NCI-H1105 (cell line): ENCODE measurements around the gene JKAMP.
"Not testable (repeated sequence)": the region's sequence is repeated elsewhere in the genome, so short reads cannot be mapped to it uniquely, and the experiment has no call there.

Source experiments
- DNase-seq: peaks from one replicate; lab custom pipeline; 2025; lab: John Stamatoyannopoulos, UW

Gene JKAMP, protein sequence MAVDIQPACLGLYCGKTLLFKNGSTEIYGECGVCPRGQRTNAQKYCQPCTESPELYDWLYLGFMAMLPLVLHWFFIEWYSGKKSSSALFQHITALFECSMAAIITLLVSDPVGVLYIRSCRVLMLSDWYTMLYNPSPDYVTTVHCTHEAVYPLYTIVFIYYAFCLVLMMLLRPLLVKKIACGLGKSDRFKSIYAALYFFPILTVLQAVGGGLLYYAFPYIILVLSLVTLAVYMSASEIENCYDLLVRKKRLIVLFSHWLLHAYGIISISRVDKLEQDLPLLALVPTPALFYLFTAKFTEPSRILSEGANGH

DNA sequence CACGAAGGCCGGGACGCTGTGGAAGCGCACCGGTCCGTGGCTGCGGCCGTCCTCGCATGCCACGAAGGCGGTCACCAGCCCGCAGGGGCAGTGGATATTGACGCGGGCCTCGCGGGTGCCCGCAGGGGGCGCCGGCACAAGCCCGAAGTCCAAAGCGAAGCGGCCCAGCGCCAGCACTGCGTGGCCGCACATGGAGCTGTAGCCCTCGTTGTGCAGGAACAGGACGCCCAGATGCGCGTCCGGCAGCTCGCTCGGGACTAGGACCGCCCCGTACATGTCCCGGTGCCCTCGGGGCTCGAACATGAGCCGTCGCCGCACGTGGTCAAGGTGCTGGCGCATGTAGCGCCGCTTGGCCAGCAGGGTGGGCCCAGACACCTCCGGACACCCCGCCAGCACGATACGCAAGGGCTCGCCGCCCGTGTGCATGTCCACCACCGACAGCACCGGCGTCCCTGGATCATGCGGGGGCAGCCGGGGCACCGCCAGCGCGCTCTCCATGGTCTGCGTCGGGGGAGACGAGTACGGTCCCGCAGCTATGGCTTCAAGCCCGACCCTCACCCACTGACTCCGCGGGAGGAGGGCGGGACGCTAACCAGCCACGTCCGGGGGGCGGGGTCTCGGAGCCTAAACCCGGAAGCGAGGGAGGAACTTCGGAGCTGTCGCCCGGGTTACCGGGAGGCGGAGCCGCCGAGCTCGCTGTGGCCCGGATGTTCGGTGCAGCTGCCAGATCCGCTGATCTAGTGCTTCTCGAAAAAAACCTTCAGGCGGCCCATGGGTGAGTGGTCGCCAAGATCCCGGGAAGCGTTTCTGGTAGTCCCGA is at the start of gene JKAMP, which contains the start of gene L3HYPDH:
Gene JKAMP, plus strand, starts transcription at position 699 of the 820 bp plus-strand sequence. Its CDS starts 73 bp downstream, at position 772.
Gene L3HYPDH, minus strand, starts transcription at position 590 of the 820 bp plus-strand sequence. Its CDS starts 92 bp downstream, at position 498.
- peak; percentile 98 for DNase-seq

DNA sequence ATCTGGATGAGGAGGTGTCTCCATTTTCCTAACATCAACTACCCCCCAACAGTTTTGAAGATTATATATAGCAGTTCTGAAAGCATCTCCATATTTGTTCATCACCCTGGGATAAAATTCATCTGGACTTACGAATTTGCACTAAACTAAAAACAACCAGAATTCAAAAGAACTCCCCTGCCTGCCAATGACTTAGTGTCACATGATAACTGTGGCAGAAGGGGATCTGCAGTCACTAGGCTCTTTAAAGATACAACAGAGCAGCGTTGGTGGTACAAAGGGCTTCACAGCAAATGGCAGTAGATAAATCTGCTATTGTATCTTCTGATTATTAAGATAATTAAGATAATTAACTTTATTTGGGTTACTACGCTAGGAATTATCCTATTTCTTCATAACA is 49.2 kb upstream of the JKAMP start:
- DNase-seq, result no peak

DNA sequence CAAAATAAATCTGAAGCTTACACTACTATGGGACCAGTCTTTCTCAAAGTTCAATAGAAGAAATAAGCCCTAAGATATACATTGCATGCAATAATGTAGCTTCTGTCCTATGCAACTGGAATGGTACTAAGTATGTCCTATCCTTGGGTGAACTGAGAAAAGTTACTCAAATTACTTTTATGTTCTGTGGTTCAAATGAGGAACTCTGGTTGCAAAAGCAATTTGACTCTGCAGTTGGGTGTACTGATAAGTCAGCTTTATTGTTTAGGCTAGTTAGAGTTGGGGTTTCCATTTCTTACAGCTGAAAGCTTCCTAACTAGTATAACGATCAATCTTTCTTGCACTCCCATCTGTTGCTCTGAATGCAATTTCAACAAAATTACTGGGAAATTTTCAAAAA is 48.3 kb upstream of the JKAMP start:
- DNase-seq, result no peak

DNA sequence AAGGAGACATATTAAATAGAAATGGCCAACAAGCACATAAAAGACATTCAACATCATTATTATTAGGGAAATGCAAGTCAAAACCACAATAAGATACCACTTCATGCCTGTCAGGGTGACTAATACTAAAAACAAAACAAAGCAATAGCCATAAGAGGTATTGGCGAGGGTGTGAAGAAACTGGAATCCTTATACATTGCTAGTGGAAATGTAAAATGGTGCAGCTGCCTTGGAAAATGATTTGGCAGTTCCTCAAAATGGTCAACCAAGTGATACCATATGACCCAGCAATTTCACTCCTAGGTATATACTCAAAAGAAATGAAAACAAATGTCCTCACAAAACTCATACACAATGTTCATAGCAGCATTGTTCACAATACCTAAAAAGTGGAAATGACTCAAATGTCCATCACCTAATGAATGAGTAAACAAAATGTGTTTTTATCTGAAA is 46.1 kb upstream of the JKAMP start:
- no peak for DNase-seq

DNA sequence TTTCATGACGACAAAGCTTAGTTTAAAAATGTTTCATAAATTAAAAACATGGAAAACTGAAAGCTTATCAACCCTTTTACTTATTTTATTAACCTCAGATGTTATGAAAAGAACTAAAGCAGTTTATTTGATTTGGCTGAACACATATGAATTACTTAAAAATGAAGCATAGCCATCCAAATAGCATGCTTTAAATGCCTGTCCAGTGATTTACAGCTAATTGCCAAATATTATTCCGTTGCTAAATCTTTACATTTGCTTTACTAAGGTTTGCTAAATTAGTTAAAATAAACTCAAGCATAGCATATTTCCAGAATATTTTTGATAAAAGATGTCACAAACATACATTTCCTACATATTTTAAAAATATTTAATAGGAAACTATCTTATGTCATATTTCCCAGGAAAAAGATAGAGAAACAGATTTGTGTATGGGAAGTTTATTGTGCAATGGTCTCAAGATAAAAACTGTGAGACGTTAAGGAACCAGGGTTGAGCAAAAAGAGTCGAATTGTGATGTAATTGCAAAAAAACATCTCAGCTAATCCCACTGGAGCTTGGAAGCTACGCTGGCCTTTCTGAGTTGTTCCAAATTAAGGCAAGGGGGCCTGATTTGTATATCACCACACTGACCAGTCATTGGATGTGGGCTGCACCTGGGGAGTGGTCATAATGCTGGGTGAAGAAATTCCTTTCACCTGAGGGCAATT is 44.9 kb upstream of the JKAMP start:
- DNase-seq, result no peak

DNA sequence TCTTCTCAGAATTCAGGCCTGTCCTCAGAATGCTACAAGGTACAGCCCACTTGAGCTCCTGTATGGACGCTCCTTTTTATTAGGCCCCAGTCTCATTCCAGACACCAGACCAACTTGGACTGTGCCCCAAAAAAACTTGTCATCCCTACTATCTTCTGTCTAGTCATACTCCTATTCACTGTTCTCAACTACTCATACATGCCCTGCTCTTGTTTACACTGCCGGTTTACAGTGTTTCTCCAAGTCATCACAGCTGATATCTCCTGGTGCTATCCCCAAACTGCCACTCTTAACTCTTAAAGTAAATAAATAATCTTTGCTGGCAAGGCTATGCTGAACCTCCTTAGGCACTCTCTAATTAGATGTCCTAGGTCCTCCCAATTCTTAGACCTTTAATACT is 35.6 kb upstream of the JKAMP start:
- not testable (repeated sequence) for DNase-seq

DNA sequence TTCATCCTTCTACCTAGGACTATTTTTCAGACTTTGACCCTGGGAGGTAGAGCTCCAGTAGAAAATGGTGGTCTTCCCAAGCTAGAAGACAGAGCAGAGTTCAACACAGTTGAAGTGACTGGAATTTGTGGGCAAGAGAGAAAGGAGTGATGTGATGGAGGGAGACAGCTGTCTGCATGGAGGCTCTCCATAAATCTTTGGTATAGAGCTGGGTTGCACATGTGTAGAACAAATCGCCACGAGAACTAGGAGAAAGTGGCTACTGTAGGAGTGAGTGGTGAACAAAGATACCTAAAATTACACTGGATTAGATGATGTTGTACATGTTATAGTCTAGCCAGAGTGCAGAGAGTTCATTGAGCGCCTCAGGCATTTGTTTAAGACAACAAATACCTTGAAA is 33.6 kb upstream of the JKAMP start:
- no peak for DNase-seq

DNA sequence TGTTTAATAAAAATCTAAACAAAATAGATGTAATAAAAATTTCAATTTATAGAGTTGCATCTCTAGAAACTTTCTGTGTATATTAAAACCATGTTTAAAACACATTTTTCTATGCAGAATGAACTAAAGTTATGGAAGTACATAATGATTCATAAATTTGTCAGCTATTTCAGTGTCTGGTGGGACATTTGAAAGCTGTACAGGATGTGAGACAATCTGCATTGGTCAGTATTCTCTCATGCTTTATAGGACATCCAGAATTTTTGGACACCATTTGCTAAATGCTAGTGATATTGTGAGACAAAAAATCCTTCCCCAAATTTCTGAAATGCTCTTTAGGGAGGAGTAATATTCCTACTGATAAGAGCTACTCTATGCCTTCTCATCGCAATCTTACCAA is 32.5 kb upstream of the JKAMP start:
- no peak for DNase-seq

DNA sequence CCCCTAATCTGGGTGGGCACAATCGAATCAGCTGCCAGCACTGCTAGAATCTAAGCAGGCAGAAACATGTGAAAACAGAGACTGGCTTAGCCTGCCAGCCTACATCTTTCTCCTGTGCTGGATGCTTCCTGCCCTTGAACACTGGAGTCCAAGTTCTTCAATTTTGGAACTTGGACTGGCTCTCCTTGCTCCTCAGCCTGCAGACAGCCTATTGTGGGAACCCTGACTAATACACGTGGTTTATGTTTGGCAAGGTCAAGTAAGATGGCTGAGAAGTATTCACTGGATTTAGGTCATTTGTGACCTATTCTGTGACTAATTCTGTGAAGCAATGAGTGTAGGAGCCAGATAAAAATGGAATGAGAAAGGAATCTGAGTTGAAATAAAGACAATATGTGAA is 30.2 kb upstream of the JKAMP start:
- no peak for DNase-seq

DNA sequence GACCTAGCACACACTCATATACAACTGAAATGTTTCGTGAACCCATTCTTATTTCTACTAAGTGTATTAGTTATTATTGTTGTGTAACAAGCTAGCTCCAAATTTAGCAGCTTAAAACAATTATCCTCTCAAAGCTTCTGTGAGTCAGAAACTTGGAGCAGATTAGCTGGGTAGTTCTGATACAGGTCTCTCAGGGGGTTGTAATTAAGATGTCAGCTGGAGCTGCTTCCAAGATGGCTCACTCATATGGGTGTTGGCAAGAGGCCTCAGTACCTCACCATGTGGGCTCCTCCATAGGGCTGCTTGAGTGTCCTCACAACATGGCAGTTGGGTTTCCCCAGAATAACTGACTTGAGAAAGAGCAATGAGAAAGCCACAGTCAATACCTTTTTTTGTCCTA is 28.9 kb upstream of the JKAMP start:
- no peak for DNase-seq

DNA sequence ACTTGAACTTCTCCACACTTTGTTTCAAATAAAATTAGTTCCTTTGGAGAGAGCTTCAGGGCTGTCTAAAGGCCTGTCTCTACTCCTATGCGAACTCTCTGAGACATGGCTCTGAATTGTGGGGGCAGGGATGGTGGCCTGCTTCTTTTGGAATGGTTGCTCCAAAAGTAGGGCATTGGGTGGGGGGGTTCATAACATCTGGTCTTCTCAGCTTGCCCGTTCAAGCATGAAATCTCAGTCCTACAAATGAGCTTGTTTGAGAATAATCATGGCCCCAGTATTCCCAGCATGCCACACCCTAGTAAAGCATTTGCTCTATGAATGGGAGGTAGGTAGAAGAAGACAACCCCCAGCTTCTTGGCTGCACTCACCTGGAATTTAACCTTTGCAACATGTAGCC is 25.8 kb upstream of the JKAMP start:
- no peak for DNase-seq

DNA sequence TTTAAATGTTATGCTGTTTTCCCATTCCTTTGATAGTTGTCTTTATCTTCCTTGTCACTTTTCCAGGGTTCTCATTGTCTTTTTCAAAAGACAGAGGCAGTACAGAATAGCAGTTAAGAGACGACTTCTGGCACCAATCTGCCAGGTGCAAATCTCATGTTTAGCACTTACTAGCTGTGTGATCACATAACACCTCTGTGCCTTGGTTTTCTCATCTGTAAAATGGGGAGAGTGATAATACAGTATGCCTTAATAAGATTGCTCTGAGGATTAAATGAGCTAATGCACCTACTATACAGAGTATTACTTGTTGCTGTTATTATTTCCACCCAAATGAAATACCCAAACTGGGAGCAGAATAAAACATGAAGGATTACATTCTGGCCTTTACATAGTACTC is 23.9 kb upstream of the JKAMP start:
- no peak for DNase-seq

DNA sequence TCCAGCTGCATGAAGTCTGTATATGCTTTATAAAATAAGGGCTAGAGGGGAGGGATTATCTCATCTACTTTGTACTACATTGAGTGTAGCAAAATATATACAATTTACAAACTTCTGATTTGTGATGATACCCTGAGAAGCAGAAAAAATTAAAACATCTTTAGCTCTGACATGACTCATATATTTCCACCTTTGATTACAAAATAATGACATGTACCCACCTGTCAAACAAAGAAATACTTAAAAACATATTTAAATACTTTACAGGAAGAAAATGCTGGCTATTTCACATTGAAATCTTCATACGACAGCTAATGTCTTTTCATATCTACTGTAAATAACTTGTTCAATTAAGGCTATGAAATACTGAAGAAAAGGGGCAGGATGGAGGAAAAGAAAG is 22.4 kb upstream of the JKAMP start:
- no peak for DNase-seq

DNA sequence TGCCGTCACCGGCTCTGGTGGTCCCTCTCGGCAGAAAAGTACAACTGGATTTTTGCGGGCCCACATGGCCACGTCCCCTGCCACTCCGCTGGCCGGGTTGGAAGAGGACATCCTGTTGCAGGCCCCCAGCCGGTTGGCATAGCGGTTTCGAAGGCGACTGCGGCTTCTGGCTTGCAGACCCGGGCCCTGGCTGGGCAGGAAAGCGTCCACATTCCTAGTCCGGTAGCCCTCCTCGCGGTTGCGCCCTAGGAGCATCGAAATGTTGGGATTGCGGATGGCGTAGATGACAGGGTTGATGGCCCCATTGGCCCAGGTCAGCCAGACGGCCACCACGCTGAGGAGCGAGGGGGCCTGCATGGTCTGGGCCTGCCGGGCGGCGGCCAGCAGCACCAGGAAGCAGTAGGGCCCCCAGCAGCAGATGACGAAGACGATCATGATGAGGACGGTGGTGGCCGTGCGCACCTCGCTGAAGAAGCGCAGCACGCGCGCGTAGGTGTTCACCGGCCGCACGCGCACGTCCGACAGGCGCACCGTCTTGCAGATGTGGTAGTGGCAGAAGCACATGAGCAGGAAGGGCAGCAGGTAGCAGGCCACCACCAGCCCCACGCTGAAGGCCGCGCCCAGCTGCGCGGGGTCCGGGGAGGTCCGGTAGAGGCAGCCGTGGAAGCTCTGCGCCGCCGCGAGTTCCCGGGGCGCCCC is 20.4 kb upstream of the JKAMP start:
- DNase-seq, result no peak

DNA sequence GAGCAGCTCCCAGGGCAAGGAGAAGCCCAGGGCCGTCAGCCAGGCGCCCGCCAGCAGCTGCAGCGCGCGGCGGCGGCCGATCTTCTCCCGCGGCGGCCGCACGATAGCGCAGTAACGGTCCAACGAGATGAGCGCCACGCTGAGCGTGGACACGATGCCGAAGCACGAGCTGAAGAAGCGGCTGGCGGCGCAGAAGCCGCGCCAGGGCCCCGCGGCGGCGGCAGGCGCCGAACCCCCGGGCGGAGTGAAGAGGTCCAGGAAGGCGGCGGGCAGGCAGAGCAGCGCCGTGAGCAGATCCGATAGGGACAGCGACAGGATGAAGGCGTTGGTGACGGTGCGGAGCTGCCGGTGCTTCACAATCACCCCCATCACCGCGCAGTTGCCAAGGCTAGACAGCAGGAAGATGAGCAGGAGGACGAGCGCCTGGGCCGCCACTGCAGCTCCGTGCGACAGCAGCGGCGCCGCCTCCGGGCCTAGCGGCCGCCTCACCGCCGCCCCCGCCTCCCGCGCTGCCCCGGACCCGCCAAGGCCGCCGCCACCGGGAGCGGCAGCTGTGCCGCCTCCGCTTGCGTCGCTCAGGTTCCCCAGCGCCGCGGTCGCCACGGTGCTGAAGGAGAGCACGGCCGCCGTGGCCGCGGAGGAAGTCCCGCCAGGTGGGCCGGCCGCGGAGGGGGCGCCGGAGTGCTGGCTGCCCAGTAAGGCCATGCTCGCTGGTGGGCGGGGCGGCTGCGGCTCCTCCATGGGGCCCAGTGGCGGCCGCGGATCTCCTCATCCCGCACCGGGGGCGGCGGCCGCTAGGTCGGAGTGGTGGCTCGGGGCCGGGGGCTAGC is 19.6 kb upstream of the JKAMP start:
- DNase-seq, result peak; percentile 64

DNA sequence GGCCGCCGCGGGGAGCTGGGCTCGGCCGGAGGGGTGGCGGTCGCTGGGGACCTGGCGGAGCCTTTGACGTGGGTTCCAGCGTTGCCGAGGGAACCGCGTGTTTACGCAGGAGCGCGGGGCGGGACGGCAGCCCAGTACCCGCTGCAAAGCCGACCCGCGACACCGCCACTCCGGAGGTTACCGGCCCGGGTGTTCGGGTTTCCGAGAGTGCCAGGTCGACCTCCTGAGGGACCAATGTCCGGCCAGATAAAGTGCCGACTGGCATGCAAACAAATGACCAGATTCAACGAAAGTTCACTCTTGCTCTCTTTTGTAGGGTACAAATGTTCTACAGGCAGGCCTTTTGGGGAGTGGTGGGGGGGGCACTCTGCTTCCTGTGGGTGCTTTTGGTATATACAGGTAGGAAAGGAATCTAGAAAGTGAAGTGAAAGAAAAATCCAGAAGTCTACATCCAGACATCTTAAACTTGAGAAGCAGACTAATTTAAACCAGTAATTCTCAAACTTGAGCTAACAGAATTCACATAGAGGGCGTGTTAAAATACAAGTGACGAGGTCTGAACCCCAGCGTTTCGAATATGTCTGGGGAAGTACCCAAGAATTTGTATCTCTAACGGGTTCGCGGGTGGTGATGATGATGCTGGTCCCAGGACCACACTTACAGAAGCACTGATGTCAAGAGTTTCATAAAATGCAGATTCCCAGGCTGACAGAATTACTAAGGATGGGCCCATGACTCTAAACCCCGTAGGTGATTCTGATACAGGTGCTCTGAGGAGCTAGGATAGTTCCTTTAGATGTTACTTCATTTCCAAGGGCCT is 18.8 kb upstream of the JKAMP start, which contains the start of gene GPR135:
Gene GPR135, minus strand, starts transcription at position 65 of the 820 bp plus-strand sequence. CDS start 154 bp downstream, outside the sequence.
- DNase-seq, result peak; percentile 64

DNA sequence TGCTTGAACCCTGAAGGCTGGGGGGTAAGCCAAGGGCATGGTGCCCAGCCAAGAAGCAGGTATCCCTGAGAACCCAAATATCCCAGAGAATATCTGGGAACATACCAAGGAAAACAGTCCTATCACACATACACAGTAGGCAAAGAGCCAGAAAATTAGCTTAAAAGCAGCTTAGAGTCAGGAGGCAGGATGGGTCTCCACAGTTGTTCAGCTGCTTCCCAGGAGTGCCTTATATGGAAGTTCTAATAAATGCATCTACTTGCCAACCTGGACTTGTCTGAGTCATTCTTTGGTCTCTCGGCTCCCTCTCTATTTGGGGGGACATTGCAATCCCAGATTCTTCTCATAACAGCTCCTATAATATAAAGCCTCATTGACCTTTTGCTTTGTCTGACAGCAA is 10.1 kb upstream of the JKAMP start:
- no peak for DNase-seq

DNA sequence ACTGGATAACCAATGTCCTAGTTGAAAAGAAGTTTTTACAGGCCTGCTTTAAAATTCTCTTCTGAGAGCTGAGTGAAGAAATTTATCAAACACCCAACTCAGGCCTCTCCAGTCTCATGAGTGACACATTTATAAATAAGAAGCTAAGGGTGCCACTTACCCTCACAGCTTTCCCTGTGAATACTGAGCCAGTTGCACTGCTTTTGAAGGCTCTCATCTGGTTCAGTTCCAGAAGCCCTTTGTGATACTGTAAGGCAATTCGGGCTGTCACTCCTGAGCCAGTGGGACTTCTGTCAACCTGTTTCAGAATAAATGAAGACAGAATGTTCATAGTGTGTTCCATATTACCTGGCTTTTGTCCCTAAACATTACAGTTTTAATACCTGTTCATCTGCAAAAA is 8.6 kb upstream of the JKAMP start:
- DNase-seq, result no peak

DNA sequence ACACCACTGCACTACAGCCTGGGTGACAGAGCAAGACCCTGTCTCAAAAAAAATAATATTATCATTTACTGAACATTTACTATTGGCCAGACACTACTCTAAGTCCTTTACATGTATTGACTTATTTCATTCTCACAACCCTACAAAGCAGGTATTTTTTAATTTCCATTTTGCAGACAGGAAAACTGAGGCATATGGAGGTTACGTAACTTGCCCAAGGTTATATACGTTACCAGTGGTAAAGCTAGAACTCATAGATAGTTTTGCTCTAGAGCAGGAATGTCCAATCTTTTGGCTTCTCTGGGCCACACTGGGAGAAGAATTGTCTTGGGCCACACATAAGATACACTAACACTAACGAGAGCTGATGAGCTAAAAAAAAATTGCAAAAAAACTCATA is 5.8 kb upstream of the JKAMP start:
- no peak for DNase-seq

DNA sequence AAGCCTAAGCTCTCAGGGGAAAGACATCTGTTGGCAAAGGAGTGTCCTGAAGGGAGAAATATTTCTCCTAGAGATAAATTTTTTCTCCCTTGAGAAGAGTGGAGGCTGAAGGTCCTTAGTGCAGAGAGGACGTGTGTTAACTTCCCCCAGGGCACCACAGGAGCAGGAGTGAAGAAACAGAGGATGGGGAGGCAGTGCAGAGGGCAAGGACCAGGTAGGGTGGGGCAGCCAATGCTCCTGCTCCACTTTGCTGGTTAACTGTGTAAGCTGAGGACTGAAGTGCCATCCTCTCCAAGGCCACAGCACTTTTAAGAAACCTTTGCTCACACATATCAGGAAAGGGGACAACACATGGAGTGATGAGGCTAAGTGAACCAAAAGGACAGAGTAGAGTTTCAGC is 4.2 kb upstream of the JKAMP start:
- DNase-seq, result no peak
